Measurements from ENCODE around the gene ZNF561. TPM values are rescaled to one million over a fixed set of nuclear protein-coding genes. Genes with fewer than 3 reads are reported as not detected.

The ZNF561 gene
- total and polyA plus RNA-seq, 7 experiments from 2014 or later: 17.0 to 72.5 (median 38.1) TPM

DNA sequence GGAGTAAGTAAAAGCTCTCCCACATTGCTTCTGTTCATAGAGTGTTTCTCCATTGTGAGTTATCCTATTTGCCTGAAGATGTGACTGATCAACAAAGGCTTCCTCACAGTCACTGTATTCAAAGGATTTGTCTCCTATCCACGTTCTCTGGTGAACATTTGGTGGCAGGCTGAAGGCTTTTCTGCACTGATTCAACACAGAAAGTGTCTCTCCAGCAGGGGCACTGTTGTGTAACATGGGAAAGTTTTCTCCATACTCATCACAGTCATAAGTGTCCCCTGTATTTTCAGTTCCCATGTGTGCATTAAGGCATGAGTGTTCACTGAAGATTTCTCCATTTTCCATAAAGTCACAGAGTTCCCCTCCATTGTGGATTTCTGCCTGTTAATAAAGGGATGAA is 54.3 kb downstream of the ZNF561 start:
- no peak for DNase-seq
- H3K27ac ChIP-seq (ENCODE audit: low read depth, low read length): no peak overlapping the region
- intact Hi-C loops (cut with micrococcal nuclease): no loop called here
- peaks cover 13 to 91% (median 61%) of the 10 kb centered on the region in 3 experiments for H3K9me3 ChIP-seq (ENCODE audit: control insufficient read depth in 2 of 3, low read length in 3 of 3)
- CTCF ChIA-PET: no interaction called here
- Mint-ChIP-seq H3K4me1 (peaks cover 0 to 5% (median 0%) of the 10 kb centered on the region in 7 donors), H3K27ac (no peak overlapping the region), H3K27me3 (no peaks in the 10 kb centered on the region), H3K4me3 (peak overlapping the region in 1 of 10 donors; percentile 7), H3K36me3 (peaks cover 29 to 95% (median 76%) of the 10 kb centered on the region in 5 donors), H3K9me3 (peaks cover 2 to 100% (median 71%) of the 10 kb centered on the region in 11 donors)
- H3K4me3 ChIP-seq (ENCODE audit: low read length): no peak overlapping the region
- H3K27me3 ChIP-seq (ENCODE audit: control insufficient read depth in 2 of 2, insufficient read depth in 2 of 2, low read length in 2 of 2): no peaks in the 10 kb centered on the region
- POLR2A ChIA-PET: no interaction called here
- ATAC-seq: no peak
- peaks cover 36 to 95% (median 52%) of the 10 kb centered on the region in 3 experiments for H3K36me3 ChIP-seq (ENCODE audit: control insufficient read depth in 2 of 3, insufficient read depth in 3 of 3, low read length in 3 of 3)
- no peaks in the 10 kb centered on the region for H3K4me1 ChIP-seq (ENCODE audit: control insufficient read depth in 2 of 2, insufficient read depth in 2 of 2, low read length in 2 of 2)

DNA sequence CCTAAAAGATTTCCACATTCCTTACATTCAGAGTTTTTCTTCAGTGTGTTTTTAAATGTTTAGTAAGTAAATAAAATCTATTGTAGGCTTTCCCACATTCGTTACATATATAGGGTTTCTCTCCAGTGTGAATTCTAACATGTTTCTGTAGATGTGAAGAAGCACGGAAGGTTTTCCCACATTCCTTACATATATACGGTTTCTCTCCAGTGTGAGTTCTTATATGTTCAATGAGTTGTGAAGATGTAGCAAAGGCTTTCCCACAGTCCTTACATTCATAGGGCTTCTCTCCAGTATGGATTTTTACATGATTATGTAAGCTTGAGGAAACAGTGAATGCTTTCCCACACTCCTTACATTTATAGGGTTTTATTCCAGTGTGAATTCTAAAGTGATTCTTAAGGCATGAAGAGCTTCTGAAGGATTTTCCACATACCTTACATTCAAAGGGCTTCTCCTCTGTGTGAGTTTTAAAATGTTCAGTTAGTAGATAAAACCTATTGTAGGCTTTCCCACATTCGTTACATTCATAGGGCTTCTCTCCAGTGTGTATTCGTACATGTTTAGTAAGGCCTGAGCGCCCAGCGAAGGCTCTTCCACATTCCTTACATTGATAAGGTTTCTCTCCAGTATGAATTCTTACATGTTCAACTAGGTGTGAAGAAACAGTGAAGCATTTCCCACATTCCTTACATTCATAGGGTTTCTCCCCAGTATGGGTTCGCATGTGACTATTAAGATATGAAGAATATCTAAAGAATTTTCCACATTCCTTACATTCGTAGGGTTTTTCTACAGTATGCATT is 54.9 kb downstream of the ZNF561 start:
- Mint-ChIP-seq H3K36me3 (peaks cover 29 to 95% (median 76%) of the 10 kb centered on the region in 5 donors), H3K27ac (peak overlapping the region in 2 of 9 donors; percentile 16 to 59), H3K27me3 (no peaks in the 10 kb centered on the region), H3K4me3 (peak overlapping the region in 2 of 10 donors; percentile 7 to 42), H3K9me3 (peaks cover 2 to 100% (median 70%) of the 10 kb centered on the region in 11 donors), H3K4me1 (peaks cover 0 to 1% (median 0%) of the 10 kb centered on the region in 7 donors)
- DNase-seq (no peak), ATAC-seq (no peak)
- Histone ChIP-seq H3K27me3 (ENCODE audit: control insufficient read depth in 2 of 2, insufficient read depth in 2 of 2, low read length in 2 of 2) (no peaks in the 10 kb centered on the region), H3K4me1 (ENCODE audit: control insufficient read depth in 2 of 2, insufficient read depth in 2 of 2, low read length in 2 of 2) (no peaks in the 10 kb centered on the region), H3K4me3 (ENCODE audit: low read length) (peak overlapping the region; percentile 0), H3K36me3 (ENCODE audit: control insufficient read depth in 2 of 3, insufficient read depth in 3 of 3, low read length in 3 of 3) (peaks cover 36 to 94% (median 48%) of the 10 kb centered on the region in 3 experiments), H3K27ac (ENCODE audit: low read depth, low read length) (no peak overlapping the region), H3K9me3 (ENCODE audit: control insufficient read depth in 2 of 3, low read length in 3 of 3) (peaks cover 13 to 90% (median 55%) of the 10 kb centered on the region in 3 experiments)
- CTCF ChIA-PET: no interaction called here
- POLR2A ChIA-PET: no interaction called here
- intact Hi-C loops (cut with micrococcal nuclease): no loop called here

Other genes with a start within 250 kb of the ZNF561 start
- 10 to 100 TPM; 34.0 to 73.9 (median 55.0) TPM for gene ZNF266, start 185.7 kb downstream of the ZNF561 start, total RNA-seq
- gene ZNF266, start 185.7 kb downstream of the ZNF561 start, polyA plus RNA-seq: 10 to 100 TPM; 23.1 to 29.5 TPM
- gene ZNF560, start 122.6 kb downstream of the ZNF561 start, total RNA-seq: not detected
- not detected for gene ZNF560, start 122.6 kb downstream of the ZNF561 start, polyA plus RNA-seq
- 10 to 100 TPM; 11.2 to 22.6 (median 15.8) TPM for gene ZNF426, start 82.6 kb downstream of the ZNF561 start, total RNA-seq
- 10 to 100 TPM; 15.0 to 21.5 TPM for gene ZNF426, start 82.6 kb downstream of the ZNF561 start, polyA plus RNA-seq
- gene ZNF121, start 36.7 kb downstream of the ZNF561 start, total RNA-seq: 10 to 100 TPM; 28.3 to 49.4 (median 47.0) TPM
- gene ZNF121, start 36.7 kb downstream of the ZNF561 start, polyA plus RNA-seq: 1 to 10 TPM; 3.3 to 5.0 TPM
- gene ZNF562, start 53.9 kb upstream of the ZNF561 start, total RNA-seq: 10 to 100 TPM in 4 of 5 experiments, 1 to 10 TPM in 1; 8.9 to 18.6 (median 16.5) TPM
- gene ZNF562, start 53.9 kb upstream of the ZNF561 start, polyA plus RNA-seq: 1 to 10 TPM; 1.3 to 4.5 TPM
- gene ZNF846, start 147.5 kb upstream of the ZNF561 start, total RNA-seq: 10 to 100 TPM in 3 of 5 experiments, 1 to 10 TPM in 2; 5.1 to 24.8 (median 13.0) TPM
- gene ZNF846, start 147.5 kb upstream of the ZNF561 start, polyA plus RNA-seq: 10 to 100 TPM in 1 of 2 donors, 1 to 10 TPM in 1; 6.2 to 10.0 TPM
- gene FBXL12, start 197.8 kb upstream of the ZNF561 start, total RNA-seq: 10 to 100 TPM; 16.8 to 36.2 (median 34.0) TPM
- 10 to 100 TPM in 1 of 2 donors, 1 to 10 TPM in 1; 8.5 to 16.1 TPM for gene FBXL12, start 197.8 kb upstream of the ZNF561 start, polyA plus RNA-seq
- 100 to 1,000 TPM; 182 to 375 (median 198) TPM for gene UBL5, start 206.7 kb upstream of the ZNF561 start, total RNA-seq
- 100 to 1,000 TPM; 613 to 717 TPM for gene UBL5, start 206.7 kb upstream of the ZNF561 start, polyA plus RNA-seq
- gene PIN1, start 214.1 kb upstream of the ZNF561 start, total RNA-seq: 10 to 100 TPM; 41.4 to 93.2 (median 61.1) TPM
- 10 to 100 TPM; 88.9 to 94.7 TPM for gene PIN1, start 214.1 kb upstream of the ZNF561 start, polyA plus RNA-seq